HepG2 (cell line): Measurements from ENCODE around the gene MADCAM1. TPM values are rescaled to one million over a fixed set of nuclear protein-coding genes. Genes with fewer than 3 reads are reported as not detected.

Source experiments
- AGO1 ChIP-seq: fragments of 200-400 bp; formaldehyde crosslinking; IDR thresholded peaks from 2 replicates; pipeline ENCODE4 v1.6.1; 2017; ENCODE audit warnings: mild to moderate bottlenecking, low read depth, low read length, moderate library complexity; ENCODE audit not compliant: poor library complexity, severe bottlenecking
- CBFB ChIP-seq: sonication (generic); formaldehyde crosslinking; IDR thresholded peaks from 2 replicates; pipeline ENCODE4 v1.4.0; 2020; ENCODE audit warnings: missing genetic modification reagents
- CBX1 ChIP-seq: IDR thresholded peaks from one replicate; pipeline ENCODE4 v1.6.1; 2016; ENCODE audit warnings: antibody characterized with exemption, low read depth
- GLI4 ChIP-seq: sonication (generic); formaldehyde crosslinking; IDR thresholded peaks from 2 replicates; pipeline ENCODE4 v1.5.1; 2020; ENCODE audit warnings: missing genetic modification reagents, mild to moderate bottlenecking, moderate library complexity, borderline replicate concordance
- GMEB2 ChIP-seq: IDR thresholded peaks from 2 replicates; pipeline ENCODE4 v1.6.1; 2016; ENCODE audit warnings: missing biosample characterization, missing genetic modification reagents, low read depth
- HNRNPH1 ChIP-seq: fragments of 200-400 bp; formaldehyde crosslinking; optimal IDR thresholded peaks from 2 replicates; pipeline ENCODE3; 2017; ENCODE audit warnings: mild to moderate bottlenecking, low read depth, low read length
- KLF11 ChIP-seq: IDR thresholded peaks from 2 replicates; pipeline ENCODE4 v1.6.1; 2016; ENCODE audit warnings: missing compliant biosample characterization
- KLF9 ChIP-seq: IDR thresholded peaks from 2 replicates; pipeline ENCODE4 v1.6.1; 2016; ENCODE audit warnings: low read depth
- NR2F1 ChIP-seq, 2 experiments: fragments of 450-650 bp in 1 of 2; formaldehyde crosslinking in 1 of 2; IDR thresholded peaks; 2 replicates each; pipeline versions ENCODE4 v1.5.0 to v1.6.1; 2016 to 2020; ENCODE audit warnings: mild to moderate bottlenecking in 1 of 2, missing compliant biosample characterization in 1 of 2, missing genetic modification reagents in 1 of 2, moderate library complexity in 1 of 2
- PAXIP1 ChIP-seq: sonication (generic); formaldehyde crosslinking; conservative IDR thresholded peaks from 2 replicates; pipeline ENCODE4 v1.4.0; 2020; ENCODE audit warnings: mild to moderate bottlenecking, missing genetic modification reagents, moderate library complexity
- REL ChIP-seq: sonication (generic); formaldehyde crosslinking; conservative IDR thresholded peaks from 2 replicates; pipeline ENCODE4 v1.8.0; 2022; ENCODE audit warnings: mild to moderate bottlenecking, missing genetic modification reagents, moderate library complexity
- SIN3B ChIP-seq: fragments of 150-350 bp; IDR thresholded peaks from 2 replicates; pipeline ENCODE4 v1.6.1; 2014; ENCODE audit warnings: low read length
- SMAD1 ChIP-seq: sonication (generic); formaldehyde crosslinking; IDR thresholded peaks from 2 replicates; pipeline ENCODE4 v1.4.0; 2020; ENCODE audit warnings: missing genetic modification reagents, low read depth, mild to moderate bottlenecking, borderline replicate concordance
- SUZ12 ChIP-seq: fragments of 150-350 bp; IDR thresholded peaks from 2 replicates; pipeline ENCODE4 v1.6.1; 2014; ENCODE audit warnings: low read depth, low read length
- TSC22D2 ChIP-seq: sonication (generic); formaldehyde crosslinking; IDR thresholded peaks from 2 replicates; pipeline ENCODE4 v1.5.1; 2020; ENCODE audit warnings: missing genetic modification reagents, mild to moderate bottlenecking, borderline replicate concordance
- ZEB1 ChIP-seq: IDR thresholded peaks from 2 replicates; pipeline ENCODE4 v1.6.1; 2012; ENCODE audit warnings: mild to moderate bottlenecking, low read depth, inconsistent platforms; ENCODE audit not compliant: insufficient replicate concordance
- ZFP1 ChIP-seq: IDR thresholded peaks from 2 replicates; pipeline ENCODE4 v1.6.1; 2016
- ZNF382 ChIP-seq: sonication (generic); formaldehyde crosslinking; IDR thresholded peaks from 2 replicates; pipeline ENCODE4 v1.5.0; 2020; ENCODE audit warnings: missing genetic modification reagents, mild to moderate bottlenecking, borderline replicate concordance
- ZNF547 ChIP-seq: sonication (generic); formaldehyde crosslinking; IDR thresholded peaks from 2 replicates; pipeline ENCODE4 v1.5.1; 2020; ENCODE audit warnings: mild to moderate bottlenecking, missing genetic modification reagents
- ZNF550 ChIP-seq: sonication (generic); formaldehyde crosslinking; IDR thresholded peaks from 2 replicates; pipeline ENCODE4 v1.4.0; 2020; ENCODE audit warnings: mild to moderate bottlenecking, missing genetic modification reagents, borderline replicate concordance
- ZNF607 ChIP-seq: sonication (generic); formaldehyde crosslinking; IDR thresholded peaks from 2 replicates; pipeline ENCODE4 v1.5.1; 2020; ENCODE audit warnings: missing genetic modification reagents, mild to moderate bottlenecking, borderline replicate concordance
- ZNF704 ChIP-seq: sonication (generic); formaldehyde crosslinking; IDR thresholded peaks from 2 replicates; pipeline ENCODE4 v1.8.1; 2023; ENCODE audit warnings: mild to moderate bottlenecking, inconsistent platforms, moderate library complexity, missing genetic modification reagents, borderline replicate concordance
- ZSCAN20 ChIP-seq: sonication (generic); formaldehyde crosslinking; IDR thresholded peaks from 2 replicates; pipeline ENCODE4 v1.4.0; 2020; ENCODE audit warnings: missing genetic modification reagents, mild to moderate bottlenecking, borderline replicate concordance
- polyA plus RNA-seq, 8 experiments: library from polyadenylated mRNA; depleted of rRNA in 3 of 8; stranded (reverse) in 7 of 8; unstranded in 1 of 8; fragments of >200 nt; fragmentation: Illumina TruSeq in 4 of 8; extraction: Trizol in 4 of 8; gene quantifications; 2 replicates each; pipeline versions ENCODE4 v1.2.1 to v1.2.3, GENCODE V29; 2011 to 2016; ENCODE audit warnings: low read depth in 4 of 8, missing spikeins in 1 of 8, mixed read lengths in 1 of 8; ENCODE audit not compliant: insufficient read depth in 1 of 8
- total RNA-seq, 5 experiments: library from RNA; depleted of rRNA; stranded (reverse); fragments of >200 nt; fragmentation: Illumina TruSeq; extraction: Trizol; gene quantifications; 2 replicates each; pipeline ENCODE4 v1.2.3, GENCODE V29; 2016; ENCODE audit warnings: low read depth in 1 of 5

Gene MADCAM1
- total and polyA plus RNA-seq, 2 of the 13 experiments (the other 11 are each of a cell fraction or from before 2014, with no cell fraction given): 0.29 to 0.33 TPM

- TF ChIP-seq GMEB2 (CRISPR knock-in tag): no peak
- TF ChIP-seq NR2F1 (CRISPR knock-in tag; IDR thresholded peaks at IDR 0.05): no peak
- TF ChIP-seq SIN3B: no peak
- no peak for TF ChIP-seq HNRNPH1
- TF ChIP-seq SUZ12: no peak
- TF ChIP-seq KLF11 (CRISPR knock-in tag): no peak
- TF ChIP-seq SMAD1 (CRISPR knock-in tag): no peak
- TF ChIP-seq CBX1: no peak
- TF ChIP-seq CBFB (CRISPR knock-in tag): peak; percentile 58; the same call in 1 of the 2 replicates
- no peak for TF ChIP-seq ZNF382
- TF ChIP-seq ZNF550 (CRISPR knock-in tag): no peak
- TF ChIP-seq PAXIP1: peak; percentile 37; the same call in 1 of the 2 replicates
- no peak for TF ChIP-seq ZSCAN20 (CRISPR knock-in tag)
- no peak for TF ChIP-seq ZEB1
- no peak for TF ChIP-seq KLF9
- no peak for TF ChIP-seq ZNF704
- no peak for TF ChIP-seq ZNF607 (CRISPR knock-in tag)
- 0 out of 2 replicates have a peak, but pooled peaks have one; percentile 27 for TF ChIP-seq ZNF547 (CRISPR knock-in tag)
- 0 out of 2 replicates have a peak, but pooled peaks have one; percentile 47 for TF ChIP-seq GLI4 (CRISPR knock-in tag)
- TF ChIP-seq TSC22D2 (CRISPR knock-in tag): no peak
- no peak for TF ChIP-seq ZFP1 (CRISPR knock-in tag)
- TF ChIP-seq REL (CRISPR knock-in tag): no peak
- TF ChIP-seq AGO1: no peak
Measured at GRCh38 chr19:485583-486236, 10.6 kb upstream of the MADCAM1 start (continued).
